GM23248 (cell line): ENCODE measurements around the gene PRCP. TPM values are rescaled to one million over a fixed set of nuclear protein-coding genes. Genes with fewer than 3 reads are reported as not detected.

Experiments
- DNase-seq: peaks from one replicate; pipeline ENCODE4 v3.0.0-alpha.2; 2015
- H2AFZ ChIP-seq: fragments of 200-600 bp; sonication (generic); 2 replicates; pipeline ENCODE4 v1.6.1; 2016; ENCODE audit warnings: antibody characterized with exemption
- H3F3A ChIP-seq: fragments of 200-600 bp; sonication (generic); 2 replicates; pipeline ENCODE4 v1.6.1; 2016; ENCODE audit warnings: mild to moderate bottlenecking, antibody characterized with exemption, mixed run types; ENCODE audit not compliant: insufficient read depth
- H3K27ac ChIP-seq: fragments of 200-600 bp; sonication (generic); 2 replicates; pipeline ENCODE4 v1.5.1; 2016; ENCODE audit warnings: mild to moderate bottlenecking
- H3K27me3 ChIP-seq: fragments of 200-600 bp; sonication (generic); replicated peaks from 2 replicates; pipeline ENCODE4 v1.6.1; 2016; ENCODE audit warnings: mild to moderate bottlenecking; ENCODE audit not compliant: insufficient read depth
- H3K36me3 ChIP-seq: fragments of 200-600 bp; sonication (generic); 2 replicates; pipeline ENCODE4 v1.6.1; 2016; ENCODE audit warnings: low read depth, mild to moderate bottlenecking
- H3K4me1 ChIP-seq: fragments of 200-600 bp; sonication (generic); 2 replicates; pipeline ENCODE4 v1.6.1; 2016; ENCODE audit warnings: mild to moderate bottlenecking; ENCODE audit not compliant: insufficient read depth
- H3K4me2 ChIP-seq: fragments of 200-600 bp; sonication (generic); one replicate; pipeline ENCODE4 v1.6.1; 2016; ENCODE audit warnings: mild to moderate bottlenecking; ENCODE audit not compliant: unreplicated experiment
- H3K4me3 ChIP-seq: fragments of 200-600 bp; sonication (generic); 2 replicates; pipeline ENCODE4 v1.5.1; 2016; ENCODE audit warnings: mild to moderate bottlenecking
- H3K79me2 ChIP-seq: fragments of 200-600 bp; sonication (generic); 2 replicates; pipeline ENCODE4 v1.6.1; 2016; ENCODE audit warnings: mild to moderate bottlenecking; ENCODE audit not compliant: insufficient read depth
- H3K9ac ChIP-seq: fragments of 200-600 bp; sonication (generic); 2 replicates; pipeline ENCODE4 v1.6.1; 2016; ENCODE audit warnings: mild to moderate bottlenecking
- H3K9me2 ChIP-seq: fragments of 200-600 bp; sonication (generic); 2 replicates; pipeline ENCODE4 v1.6.1; 2016; ENCODE audit warnings: mixed run types, mild to moderate bottlenecking, moderate library complexity; ENCODE audit not compliant: insufficient read depth
- H3K9me3 ChIP-seq: fragments of 200-600 bp; sonication (generic); one replicate; pipeline ENCODE4 v1.6.1; 2017; ENCODE audit warnings: low read depth
- H4K20me1 ChIP-seq: fragments of 200-600 bp; sonication (generic); 2 replicates; pipeline ENCODE4 v1.6.0; 2016; ENCODE audit not compliant: insufficient read depth
- EZH2 ChIP-seq: fragments of 200-600 bp; sonication (generic); IDR thresholded peaks from 2 replicates; pipeline ENCODE4 v1.6.1; 2018; ENCODE audit warnings: antibody characterized with exemption, mild to moderate bottlenecking; ENCODE audit not compliant: insufficient read depth, poor library complexity, severe bottlenecking
- EZH2phosphoT487 ChIP-seq: fragments of 200-600 bp; sonication (generic); IDR thresholded peaks from 2 replicates; pipeline ENCODE4 v1.6.1; 2018; ENCODE audit warnings: antibody characterized with exemption, moderate library complexity, mild to moderate bottlenecking, low read depth; ENCODE audit not compliant: insufficient read depth
- WGBS, 2 experiments: methylation state at CpG; one replicate each; pipeline ENCODE4 v1.1.6; 2015 to 2017; ENCODE audit warnings: low lambda C conversion rate in 2 of 2, low coverage in 1 of 2; ENCODE audit errors: missing lambda C conversion rate in 2 of 2; 5-methylcytosine and 5-hydroxymethylcytosine counted together
- in situ Hi-C: fragments of 300-500 bp; cut with MboI; formaldehyde crosslinking; loops from 2 replicates; pipeline ENCODE4 v1.15.0; 2020
- polyA plus RNA-seq: library from polyadenylated mRNA; unstranded; fragments of >200 nt; fragmentation: Nextera tagmentation; extraction: Ambion mirVana; gene quantifications from 2 replicates; pipeline ENCODE4 v1.2.1, GENCODE V29; 2016
- total RNA-seq: library from RNA; depleted of rRNA; stranded (reverse); fragments of >200 nt; shearing (Covaris generic); gene quantifications from 2 replicates; pipeline ENCODE4 v1.2.3, GENCODE V29; 2014

Gene PRCP
- total and polyA plus RNA-seq, 2 experiments from 2014 or later = 84.1 to 85.7 TPM

GRCh38 chr11:82792319-82792718 is 107.9 kb downstream of the PRCP start:
- no peaks in the 10 kb centered on the region for H3F3A ChIP-seq
- H3K9me3 ChIP-seq = no peaks in the 10 kb centered on the region
- no peaks in the 10 kb centered on the region for H4K20me1 ChIP-seq
- no peak for DNase-seq
- H3K4me3 ChIP-seq = no peak overlapping the region
- H3K4me2 ChIP-seq = no peak overlapping the region
- H3K79me2 ChIP-seq = no peaks in the 10 kb centered on the region
- no peaks in the 10 kb centered on the region for H3K4me1 ChIP-seq
- in situ Hi-C loops = no loop called here
- H3K9me2 ChIP-seq = no peaks in the 10 kb centered on the region
- no peak overlapping the region for H3K27ac ChIP-seq
- no peak overlapping the region for H2AFZ ChIP-seq
- no peak for TF ChIP-seq EZH2phosphoT487
- no peak for TF ChIP-seq EZH2
- no peaks in the 10 kb centered on the region for H3K36me3 ChIP-seq
- H3K27me3 ChIP-seq = no peaks in the 10 kb centered on the region; the same call in 1 of the 2 replicates
- WGBS, 2 experiments = 73 to 78% methylated on average over 5 of the region's 5 CpGs
- H3K9ac ChIP-seq = no peak overlapping the region

GRCh38 chr11:82791779-82792178 is 108.5 kb downstream of the PRCP start:
- no peak for DNase-seq
- H2AFZ ChIP-seq = no peak overlapping the region
- TF ChIP-seq EZH2phosphoT487 (no peak), EZH2 (no peak)
- H3K4me2 ChIP-seq = no peak overlapping the region
- no peaks in the 10 kb centered on the region for H3K9me2 ChIP-seq
- H3K27ac ChIP-seq = no peak overlapping the region
- H4K20me1 ChIP-seq = no peaks in the 10 kb centered on the region
- H3K27me3 ChIP-seq = no peaks in the 10 kb centered on the region; the same call in 1 of the 2 replicates
- H3K9me3 ChIP-seq = no peaks in the 10 kb centered on the region
- in situ Hi-C loops = no loop called here
- H3K4me1 ChIP-seq = no peaks in the 10 kb centered on the region
- H3K36me3 ChIP-seq = no peaks in the 10 kb centered on the region
- no peaks in the 10 kb centered on the region for H3F3A ChIP-seq
- 67 to 75% methylated on average over 4 of the region's 4 CpGs for WGBS, 2 experiments
- no peak overlapping the region for H3K9ac ChIP-seq
- no peaks in the 10 kb centered on the region for H3K79me2 ChIP-seq
- H3K4me3 ChIP-seq = no peak overlapping the region

- 15 to 16% methylated on average over 5 of the region's 5 CpGs for WGBS, 2 experiments
- Histone ChIP-seq H4K20me1 (no peaks in the 10 kb centered on the region), H3K27me3 (no peaks in the 10 kb centered on the region; the same call in 1 of the 2 replicates), H3K4me3 (no peak overlapping the region), H3K9me2 (no peaks in the 10 kb centered on the region), H3K9ac (no peak overlapping the region), H2AFZ (no peak overlapping the region), H3K79me2 (no peaks in the 10 kb centered on the region), H3K4me2 (no peak overlapping the region), H3K36me3 (no peaks in the 10 kb centered on the region), H3K9me3 (no peaks in the 10 kb centered on the region), H3K27ac (no peak overlapping the region), H3F3A (no peaks in the 10 kb centered on the region), H3K4me1 (no peaks in the 10 kb centered on the region)
- TF ChIP-seq EZH2 (no peak), EZH2phosphoT487 (no peak)
- no peak for DNase-seq
- in situ Hi-C loops = no loop called here
These were observed 109.3 kb downstream of the PRCP start for GRCh38 chr11:82790723-82791484.

- Histone ChIP-seq H3K79me2 (no peaks in the 10 kb centered on the region), H3K4me2 (no peak overlapping the region), H3K36me3 (no peaks in the 10 kb centered on the region), H3K9ac (no peak overlapping the region), H3K9me3 (no peaks in the 10 kb centered on the region), H3F3A (no peaks in the 10 kb centered on the region), H3K27me3 (no peaks in the 10 kb centered on the region), H4K20me1 (no peaks in the 10 kb centered on the region), H3K4me3 (no peak overlapping the region), H3K9me2 (no peaks in the 10 kb centered on the region), H3K27ac (no peak overlapping the region), H2AFZ (no peak overlapping the region), H3K4me1 (no peaks in the 10 kb centered on the region)
- in situ Hi-C loops = no loop called here
- 49 to 52% methylated on average over 4 of the region's 4 CpGs for WGBS, 2 experiments
- no peak for TF ChIP-seq EZH2phosphoT487
- TF ChIP-seq EZH2 = no peak
- no peak for DNase-seq
These were observed 112.2 kb downstream of the PRCP start for GRCh38 chr11:82787981-82788380.
